GM18517 (cell line): Measurements from ENCODE around the gene OR2J2.
"Not testable (repeated sequence)": the region's sequence is repeated elsewhere in the genome, so short reads cannot be mapped to it uniquely, and the experiment has no call there.

ENCODE experiments used
- ATAC-seq: cut with Tn5 transposase; IDR thresholded peaks from one replicate; pipeline ENCODE4 v1.9.1; 2021; ENCODE audit warnings: mild to moderate bottlenecking, moderate library complexity; ENCODE audit not compliant: unreplicated experiment

The OR2J2 gene

GRCh38 chr6:29170607-29171006, at the start of gene OR2J2:
Gene OR2J2, plus strand, starts transcription at chr6:29170907. Its CDS starts 2,729 bp downstream, at chr6:29173636.
- ATAC-seq, result not testable (repeated sequence)

DNA sequence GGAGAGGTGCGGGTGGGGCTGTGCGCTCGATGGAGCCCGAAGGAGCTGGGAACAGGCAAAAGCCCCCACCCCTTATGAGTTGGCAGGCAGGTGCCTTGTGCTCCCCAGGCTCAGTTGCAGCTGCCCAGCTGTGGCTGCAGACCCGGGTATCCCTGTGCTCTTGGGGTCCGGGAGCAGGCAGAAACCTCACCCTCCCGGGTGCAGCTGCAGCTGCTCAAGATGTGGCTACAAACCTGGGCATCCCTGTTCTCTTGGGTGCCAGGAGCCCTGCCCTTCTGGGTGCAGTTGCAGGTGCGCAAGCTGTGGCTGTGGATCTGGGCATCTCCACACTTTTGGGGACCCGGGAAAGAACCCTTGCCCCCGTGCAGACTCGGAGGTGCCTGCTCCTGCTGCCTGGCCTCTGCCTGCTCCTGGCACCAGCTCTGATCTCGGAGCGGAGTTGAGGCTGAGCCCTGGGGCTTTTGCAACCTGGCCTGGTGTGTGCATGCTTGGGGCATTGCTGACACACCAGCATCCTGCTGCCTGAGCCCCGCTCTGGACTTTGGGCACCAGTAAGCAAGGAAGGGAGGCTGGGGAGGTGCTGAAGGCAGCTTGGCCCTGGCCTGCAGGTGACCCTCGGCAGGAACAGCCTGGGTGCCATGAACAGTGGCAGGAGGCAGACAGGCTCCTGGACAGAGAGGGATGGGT, 41.2 kb upstream of the OR2J2 start:
- no peak for ATAC-seq

- ATAC-seq, result no peak
These were observed 40.1 kb upstream of the OR2J2 start for GRCh38 chr6:29130644-29131043.

- no peak for ATAC-seq
These were observed 39.0 kb upstream of the OR2J2 start for GRCh38 chr6:29131691-29132090.

- no peak for ATAC-seq
These were observed 33.0 kb upstream of the OR2J2 start for GRCh38 chr6:29137724-29138123.

GRCh38 chr6:29141606-29142005, 29.1 kb upstream of the OR2J2 start:
- no peak for ATAC-seq

GRCh38 chr6:29142309-29142708, 28.4 kb upstream of the OR2J2 start:
- ATAC-seq, result no peak

DNA sequence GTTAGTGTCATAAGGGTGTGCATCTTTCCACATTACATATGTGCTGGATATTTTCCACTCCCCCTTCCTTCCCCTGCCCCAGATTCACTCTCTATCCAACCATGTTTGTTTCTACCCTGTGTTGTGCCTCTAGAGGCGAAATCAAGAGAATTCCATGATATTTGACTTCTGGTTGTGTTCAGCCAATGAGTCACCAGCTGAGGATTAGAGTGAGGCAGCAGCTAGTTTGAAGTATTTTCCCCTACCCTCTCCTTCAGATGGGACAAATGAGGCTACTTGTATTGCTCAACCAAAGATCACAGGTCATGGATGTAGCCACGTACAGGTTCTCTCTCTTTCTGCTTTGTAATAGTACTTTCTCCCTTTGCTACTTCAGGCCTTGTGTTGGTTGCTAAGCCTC, 24.5 kb upstream of the OR2J2 start:
- ATAC-seq, result no peak

DNA sequence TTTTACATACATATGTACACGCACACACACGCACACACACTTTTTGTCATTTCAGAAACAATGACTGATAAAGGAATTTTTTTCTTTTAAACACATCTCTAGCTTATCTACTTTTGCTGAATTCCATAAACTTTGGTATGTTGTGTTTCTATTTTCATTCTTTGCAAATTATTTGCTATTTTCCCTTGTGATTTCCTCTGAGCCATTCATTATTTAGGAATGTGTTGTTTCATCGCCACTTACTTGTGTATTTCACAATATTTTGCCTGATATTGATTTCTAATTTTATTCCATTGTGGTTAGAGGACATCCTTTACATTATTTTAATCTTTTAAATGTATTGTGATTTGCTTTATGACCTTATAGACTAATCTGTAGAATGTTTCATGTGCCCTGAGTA, 23.6 kb upstream of the OR2J2 start:
- ATAC-seq, result no peak

GRCh38 chr6:29149444-29149843, 21.3 kb upstream of the OR2J2 start:
- not testable (repeated sequence) for ATAC-seq

DNA sequence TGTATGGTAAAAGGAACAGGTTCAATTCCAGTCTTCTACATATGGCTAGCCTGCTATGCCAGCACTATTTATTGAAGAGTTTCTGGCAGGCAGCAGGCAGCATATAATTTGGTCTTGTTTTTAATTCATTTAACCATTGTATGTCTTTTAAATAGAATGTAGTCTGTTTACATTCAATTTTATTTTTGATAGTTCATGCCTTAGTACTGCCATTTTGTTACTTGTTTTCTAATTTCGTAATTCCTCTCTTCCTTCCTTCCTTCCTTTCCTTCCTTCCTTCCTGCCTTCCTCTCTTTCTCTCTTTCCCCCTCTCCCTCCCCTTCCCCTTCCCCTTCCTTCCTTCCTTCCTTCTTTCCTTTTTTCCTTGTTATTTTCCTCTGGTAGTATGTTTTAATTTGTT, 17.6 kb upstream of the OR2J2 start:
- ATAC-seq, result no peak

DNA sequence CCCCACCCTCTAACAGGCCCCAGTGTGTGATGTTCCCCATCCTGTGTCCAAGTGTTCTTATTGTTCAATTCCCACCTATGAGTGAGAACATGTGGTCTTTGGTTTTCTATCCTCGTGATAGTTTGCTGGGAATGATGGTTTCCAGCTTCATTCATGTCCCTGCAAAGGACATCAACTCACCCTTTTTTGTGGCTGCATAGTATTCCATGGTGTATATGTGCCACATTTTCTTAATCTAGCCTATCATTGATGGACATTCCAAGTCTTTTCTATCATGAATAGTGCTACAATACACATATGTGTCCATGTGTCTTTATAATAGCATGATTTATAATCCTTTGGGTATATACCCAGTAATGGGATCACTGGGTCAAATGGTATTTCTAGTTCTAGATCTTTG, 15.5 kb upstream of the OR2J2 start:
- ATAC-seq, result not testable (repeated sequence)

DNA sequence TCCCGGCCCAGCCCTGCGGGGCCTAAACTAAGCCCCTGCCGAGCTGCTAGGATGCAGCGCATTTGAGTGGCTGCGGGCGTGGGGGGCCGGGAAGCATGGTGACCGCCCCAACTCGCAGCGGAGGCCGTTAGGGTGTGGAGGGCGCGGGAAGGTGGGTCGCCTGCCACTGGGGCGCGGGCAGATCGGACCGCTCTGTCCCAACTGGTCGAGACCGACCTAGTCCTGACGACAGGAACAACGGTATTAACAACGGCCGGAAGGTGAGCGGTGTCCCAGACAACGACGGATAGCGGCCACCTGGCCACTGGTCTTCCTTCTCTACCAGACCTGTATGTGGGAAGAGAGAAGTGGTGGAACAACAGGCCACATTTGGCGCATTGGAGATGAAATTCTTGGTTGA, 10.8 kb upstream of the OR2J2 start:
- ATAC-seq, result not testable (repeated sequence)

- not testable (repeated sequence) for ATAC-seq
These were observed 5.1 kb upstream of the OR2J2 start for GRCh38 chr6:29165571-29165970.

DNA sequence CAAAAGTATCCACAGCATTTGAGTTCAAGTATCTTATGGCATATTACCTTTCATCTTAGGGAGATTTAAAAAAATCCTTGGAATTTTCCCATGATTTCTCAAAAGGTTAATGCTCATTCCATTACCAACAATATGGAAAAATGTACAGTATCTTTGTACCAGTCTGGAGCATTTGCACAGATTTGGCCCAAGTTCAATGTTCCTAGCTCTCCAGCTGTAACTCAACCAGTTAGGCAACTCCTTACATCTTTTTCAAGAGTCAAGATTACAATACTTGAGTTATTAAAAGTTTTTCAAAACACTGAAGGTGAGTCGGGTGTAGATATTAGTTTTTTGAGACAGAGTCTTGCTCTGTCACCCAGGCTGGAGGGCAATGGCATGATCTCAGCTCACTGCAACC, 1.0 kb downstream of the OR2J2 start:
- no peak for ATAC-seq

GRCh38 chr6:29183594-29183993, 12.9 kb downstream of the OR2J2 start:
- no peak for ATAC-seq

DNA sequence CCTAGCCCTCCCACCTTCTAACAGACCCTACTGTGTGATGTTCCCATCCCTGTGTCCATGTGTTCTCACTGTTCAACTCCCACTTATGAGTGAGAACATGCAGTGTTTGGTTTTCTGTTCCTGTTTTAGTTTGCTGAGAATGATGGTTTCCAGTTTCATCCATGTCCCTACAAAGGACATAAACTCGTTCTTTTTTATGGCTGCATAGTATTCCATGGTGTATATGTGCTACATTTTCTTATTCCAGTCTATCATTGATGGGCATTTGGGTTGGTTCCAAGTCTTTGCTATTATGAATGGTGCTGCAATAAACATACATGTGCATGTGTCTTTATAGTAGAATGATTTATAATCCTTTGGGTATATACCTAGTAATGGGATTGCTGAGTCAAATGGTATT, 18.0 kb downstream of the OR2J2 start:
- ATAC-seq, result not testable (repeated sequence)

DNA sequence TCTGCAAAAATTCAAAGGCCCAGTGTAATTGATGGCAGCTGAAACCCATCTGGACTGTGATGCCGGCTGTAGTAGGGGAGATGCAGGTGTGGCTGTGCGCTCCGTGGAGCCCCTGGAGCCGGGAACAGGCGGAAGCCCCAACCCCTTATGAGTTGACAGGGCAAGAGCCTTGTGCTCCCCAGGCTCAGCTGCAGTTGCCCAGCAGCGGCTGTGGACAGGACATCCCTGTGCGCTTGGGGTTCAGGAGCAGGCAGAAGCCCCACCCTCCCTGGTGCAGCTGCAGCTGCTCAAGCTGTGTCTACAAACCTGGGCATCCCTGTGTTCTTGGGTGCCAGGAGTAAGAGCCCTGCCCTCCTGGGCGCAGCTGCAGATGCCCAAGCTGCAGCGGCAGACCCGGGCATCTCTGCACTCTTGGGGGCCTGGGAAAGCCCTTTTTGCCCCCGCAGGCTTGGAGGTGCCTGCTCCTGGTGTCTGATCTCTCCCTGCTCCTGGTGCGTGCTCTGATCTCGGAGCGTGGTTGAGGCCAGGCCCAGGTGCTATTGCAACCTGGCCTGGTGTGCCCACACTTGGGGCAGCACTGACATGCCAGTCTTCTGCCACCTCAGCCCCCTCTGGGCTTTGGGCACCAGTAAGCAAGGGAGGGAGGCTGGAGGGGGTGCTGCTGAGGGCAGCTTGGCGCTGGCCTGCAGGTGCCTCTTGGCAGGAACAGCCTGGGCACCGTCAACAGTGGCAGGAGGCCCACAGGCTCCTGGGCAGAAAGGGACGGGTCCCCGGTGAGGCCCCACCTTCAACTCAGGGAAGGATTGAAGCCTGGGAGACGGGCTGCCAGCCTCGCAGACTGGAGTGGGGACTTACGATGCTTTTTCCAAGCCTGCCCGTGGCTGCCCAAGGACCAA, 30.3 kb downstream of the OR2J2 start:
- no peak for ATAC-seq

DNA sequence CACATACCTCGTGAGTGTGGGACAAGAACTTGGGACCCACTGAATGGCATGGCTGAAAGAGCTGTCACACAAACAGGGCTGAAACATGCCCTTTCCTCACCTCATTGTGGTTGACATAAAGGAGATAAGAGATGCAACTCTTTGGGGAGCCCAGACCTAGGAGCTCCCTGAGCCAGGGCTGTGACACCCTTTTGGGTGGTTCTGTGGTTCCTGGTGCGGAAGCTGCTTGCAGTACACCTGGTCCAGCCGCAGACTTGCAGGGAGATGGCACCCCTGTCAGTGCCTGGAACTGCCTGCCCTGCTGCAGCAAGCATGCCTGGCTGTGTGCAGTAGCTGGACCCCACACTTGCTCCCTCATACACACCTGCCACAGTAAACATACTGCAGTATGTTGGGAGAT, 31.3 kb downstream of the OR2J2 start:
- no peak for ATAC-seq

GRCh38 chr6:29211488-29211887, 40.8 kb downstream of the OR2J2 start:
- ATAC-seq, result no peak

DNA sequence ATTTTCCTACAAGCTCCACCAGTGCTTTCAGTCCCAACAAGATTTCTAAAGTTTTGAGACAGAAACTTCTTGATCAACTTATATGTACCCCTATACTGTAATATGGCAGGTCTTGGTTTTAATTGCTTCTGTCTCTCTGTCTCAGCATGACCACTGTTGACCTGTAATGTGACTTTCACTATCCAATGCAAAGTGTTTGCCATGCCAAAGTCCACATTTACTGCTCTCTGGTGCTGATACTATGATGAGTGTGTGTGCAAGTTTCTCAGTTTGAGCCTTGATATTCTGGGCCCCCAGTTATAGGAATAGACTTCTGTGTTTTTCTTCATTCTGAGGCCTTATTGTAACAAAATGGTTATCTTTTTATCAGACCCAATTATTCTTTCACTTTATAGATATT, 45.8 kb downstream of the OR2J2 start:
- ATAC-seq, result no peak

- ATAC-seq, result not testable (repeated sequence)
These were observed 46.5 kb downstream of the OR2J2 start for GRCh38 chr6:29217242-29217641.
